ENCODE measurements around the gene RBPJL.

- TF ChIP-seq CTCF (conservative IDR thresholded peaks at IDR 0.05; ENCODE audit: low read depth, low read length): no peak
- no peak for TF ChIP-seq EZH2 (IDR thresholded peaks at IDR 0.05; ENCODE audit: borderline replicate concordance, low read depth, low read length, poor library complexity, severe bottlenecking)
Measured at GRCh38 chr20:45352729-45353128, 46.1 kb downstream of the RBPJL start.

All from A673 (cell line).